ENCODE data around the gene ARHGAP15. TPM values are rescaled to one million over a fixed set of nuclear protein-coding genes. Genes with fewer than 3 reads are reported as not detected.

The ARHGAP15 gene
- total RNA-seq, 1 experiment from 2014 or later: not detected

DNA sequence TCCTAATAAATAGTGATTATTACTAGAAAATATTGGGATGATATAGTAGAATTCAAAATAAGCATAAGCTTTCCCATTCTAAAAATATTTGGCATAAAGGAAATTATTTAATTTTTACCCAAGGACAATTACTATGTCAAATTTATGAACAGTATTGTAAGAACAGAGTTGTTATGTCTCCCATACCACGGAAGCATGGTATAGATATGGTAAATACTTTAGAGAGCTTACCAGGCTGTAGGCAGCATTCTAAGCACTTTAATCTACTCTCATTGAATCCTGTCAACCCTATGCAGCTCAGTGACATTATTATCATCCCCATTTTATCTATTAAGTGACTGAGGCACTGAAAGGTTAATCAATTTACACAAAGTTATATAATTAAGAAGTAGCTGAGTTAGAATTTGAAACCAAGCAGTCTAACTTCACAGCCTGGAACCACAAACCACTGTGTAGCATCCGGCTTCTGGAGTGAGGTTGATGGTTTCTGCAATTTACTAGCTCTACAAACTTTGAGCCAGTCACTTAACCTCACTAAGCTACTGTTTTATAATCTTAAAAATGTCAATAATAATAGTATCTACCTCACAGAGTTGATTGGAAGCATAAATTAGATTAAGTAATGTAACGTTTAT lies 323.7 kb downstream of the ARHGAP15 start:
- no peak for DNase-seq (ENCODE audit: low spot score)

DNA sequence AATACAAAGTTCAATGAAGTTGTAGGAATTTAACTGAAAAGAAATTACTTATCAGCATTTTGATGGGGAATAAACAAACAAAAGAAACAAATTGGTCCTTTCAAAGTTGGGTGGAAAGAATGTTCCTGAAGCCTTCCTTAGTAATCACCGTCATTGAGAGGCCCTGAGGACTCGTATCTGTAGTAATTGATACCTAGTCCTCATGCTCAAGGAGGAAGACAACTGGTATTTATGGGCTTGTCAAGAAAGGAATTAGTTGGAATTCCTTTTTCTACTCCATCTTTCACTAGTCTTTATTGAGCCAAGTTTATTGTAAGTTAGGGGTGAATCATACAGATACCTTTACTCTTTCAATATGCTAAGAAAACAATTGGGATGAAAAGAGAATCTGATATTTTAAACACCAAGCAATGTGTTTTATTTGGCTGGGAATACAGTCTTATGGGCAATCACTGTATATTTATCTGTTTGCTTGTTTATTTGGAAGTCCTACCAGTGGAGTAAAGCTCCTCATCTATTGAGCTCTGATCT lies 324.8 kb downstream of the ARHGAP15 start:
- no peak for DNase-seq (ENCODE audit: low spot score)

DNA sequence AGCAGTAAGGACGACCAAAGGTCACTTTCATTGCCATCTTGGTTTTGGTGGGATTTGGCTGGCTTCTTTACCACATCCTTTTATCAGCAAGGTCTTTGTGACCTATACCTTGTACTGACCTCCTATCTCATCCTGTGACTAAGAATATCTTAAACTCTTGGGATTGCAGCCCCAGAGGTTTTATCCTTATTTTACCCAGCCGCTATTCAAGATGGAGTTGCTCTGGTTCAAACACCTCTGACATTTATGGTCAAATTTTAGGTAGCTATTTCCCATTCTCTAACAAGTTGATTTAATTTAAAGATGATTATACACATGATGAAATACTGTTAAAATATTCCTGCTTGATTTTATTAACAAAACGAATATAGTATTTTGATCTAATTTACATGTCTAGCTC lies 326.1 kb downstream of the ARHGAP15 start:
- DNase-seq (ENCODE audit: low spot score): no peak

DNA sequence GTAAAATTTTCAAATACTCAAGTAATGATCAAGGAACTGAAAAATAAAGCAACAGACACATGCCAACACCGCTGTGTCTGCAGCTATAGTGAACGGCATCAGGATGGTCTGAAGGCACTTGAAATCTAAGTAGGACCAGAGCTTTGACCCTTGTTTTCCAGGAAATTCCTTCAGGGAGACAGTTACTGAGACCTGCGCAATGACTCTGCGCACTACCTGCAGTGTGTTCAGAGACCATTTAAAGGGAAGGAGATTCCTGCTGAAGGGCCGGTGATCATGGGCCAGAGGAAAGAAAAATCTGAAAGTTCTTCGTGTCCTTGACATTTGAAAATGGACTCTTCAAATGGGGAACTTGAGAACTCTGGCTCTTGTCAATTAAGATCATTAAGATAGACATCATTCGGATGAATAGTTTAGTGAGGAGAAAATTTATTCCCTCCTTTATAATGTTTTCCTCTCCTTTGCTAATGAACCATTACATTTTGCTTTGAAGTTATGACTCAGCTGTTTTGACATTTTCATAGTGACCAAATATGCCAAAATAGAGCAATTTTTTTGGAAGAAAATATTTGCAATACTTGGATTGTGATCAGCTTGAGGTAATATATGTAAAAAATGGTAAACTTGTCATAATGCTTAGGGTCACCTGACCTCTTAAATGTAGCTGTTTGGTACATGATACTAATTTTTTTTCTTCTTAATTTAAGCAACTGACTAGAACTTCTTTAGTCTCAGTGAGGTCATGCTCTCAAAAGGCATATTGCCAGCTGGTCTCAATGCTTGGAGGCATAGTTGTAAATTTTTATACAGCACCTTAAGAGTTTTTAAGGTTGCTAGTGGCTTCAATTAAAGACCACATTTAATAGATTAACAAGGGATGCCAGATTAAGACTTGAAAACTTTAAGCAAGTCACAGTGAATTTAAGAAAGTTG lies 329.3 kb downstream of the ARHGAP15 start:
- DNase-seq (ENCODE audit: low spot score): peak; percentile 10

DNA sequence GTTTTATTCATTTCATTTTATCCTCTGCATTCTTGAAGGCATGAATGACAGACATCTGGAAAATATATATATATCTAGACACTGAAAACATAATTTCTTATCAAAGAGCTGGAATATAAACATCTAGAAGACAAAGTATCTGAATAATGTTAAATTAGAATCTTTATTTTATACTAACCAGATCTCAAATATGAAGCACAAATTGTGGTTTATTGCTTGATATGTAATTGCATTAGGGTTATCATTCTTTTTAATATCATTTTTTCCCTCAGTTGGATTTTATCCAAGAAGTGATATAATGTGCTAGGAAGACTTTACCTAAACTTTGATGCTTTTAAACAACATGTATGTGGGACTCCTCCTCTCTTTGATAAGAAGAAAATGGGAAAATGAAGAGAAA lies 331.2 kb downstream of the ARHGAP15 start:
- DNase-seq (ENCODE audit: low spot score): no peak

DNA sequence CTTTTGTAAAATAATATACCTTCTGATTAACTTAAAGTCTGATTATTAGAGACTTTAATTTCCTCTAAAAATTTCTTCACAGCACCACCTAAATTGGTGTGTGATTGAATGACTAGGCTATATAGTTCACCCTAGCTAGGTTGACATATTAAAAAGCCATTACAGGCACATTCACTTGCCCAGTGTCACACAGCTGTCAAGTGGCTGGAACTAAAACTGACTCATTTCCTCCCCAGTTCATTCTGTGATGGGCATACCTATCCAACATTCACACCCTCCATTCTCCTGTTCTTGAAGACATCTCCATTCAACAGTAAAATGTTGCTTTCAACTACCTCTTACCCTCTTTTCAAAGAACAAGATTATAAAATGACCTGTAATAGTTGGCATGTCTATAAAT lies 334.5 kb downstream of the ARHGAP15 start:
- DNase-seq (ENCODE audit: low spot score): peak; percentile 23

DNA sequence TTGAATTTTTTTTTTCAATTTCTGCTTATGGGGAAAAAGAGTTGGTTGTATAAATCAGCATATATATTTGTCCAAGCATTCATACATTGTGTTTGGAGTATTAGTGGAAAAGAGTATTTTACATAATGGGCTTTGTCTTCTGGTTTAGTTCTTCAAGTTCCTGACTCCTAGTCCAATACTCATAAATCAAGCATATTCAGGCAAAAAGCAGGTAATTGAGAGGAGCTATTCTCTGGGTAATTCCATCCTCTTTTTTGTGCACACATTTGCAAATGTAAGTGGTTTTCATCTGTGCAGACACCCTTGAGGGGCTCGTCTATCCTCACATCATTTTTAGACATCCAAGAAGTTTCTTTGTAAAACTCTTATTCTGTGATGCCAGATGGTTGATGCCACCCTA lies 337.2 kb downstream of the ARHGAP15 start:
- no peak for DNase-seq (ENCODE audit: low spot score)

DNA sequence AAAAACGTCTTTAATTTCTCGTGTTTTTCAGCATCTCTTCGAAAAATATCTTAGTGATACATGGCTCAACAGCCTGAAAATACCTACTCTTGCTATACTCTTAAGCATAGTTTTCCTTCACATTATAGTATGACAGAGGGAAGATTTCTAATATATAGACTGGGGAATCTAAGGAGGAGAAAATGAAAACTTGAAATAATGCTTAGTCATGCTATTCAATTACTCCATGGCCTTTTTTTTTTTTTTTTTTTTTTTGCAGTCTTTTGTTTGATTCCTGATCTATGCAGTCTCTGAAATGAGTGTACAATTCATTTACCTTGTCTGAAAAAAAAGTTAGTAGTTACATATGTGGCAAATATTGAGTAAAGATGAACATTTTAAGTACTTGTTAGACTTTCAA lies 337.8 kb downstream of the ARHGAP15 start:
- no peak for DNase-seq (ENCODE audit: low spot score)

DNA sequence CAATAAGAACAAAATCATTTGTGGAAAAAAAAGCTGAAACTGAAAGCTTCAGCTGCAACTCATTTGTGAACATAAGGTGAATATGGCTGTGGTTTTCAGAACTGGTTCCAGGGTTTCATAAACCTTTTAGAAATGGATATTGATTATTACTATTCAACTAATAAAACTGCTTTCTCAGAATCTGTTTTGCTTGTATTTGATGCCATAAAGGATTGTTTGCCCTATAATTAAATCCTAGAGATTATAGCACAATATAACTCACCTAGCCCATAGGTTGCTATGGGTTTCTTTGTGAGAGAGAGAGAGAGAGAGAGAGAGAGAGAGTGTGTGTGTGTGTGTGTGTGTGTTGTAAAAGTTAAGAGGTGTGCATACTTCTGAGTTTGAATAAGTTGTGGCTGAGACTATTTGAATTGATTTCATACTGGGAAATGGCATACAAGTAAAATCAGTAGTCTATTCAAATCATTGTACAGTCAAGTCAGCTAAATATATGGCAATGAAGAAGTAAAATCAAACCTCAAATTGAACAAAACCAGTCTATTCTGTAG lies 339.2 kb downstream of the ARHGAP15 start:
- no peak for DNase-seq (ENCODE audit: low spot score)

DNA sequence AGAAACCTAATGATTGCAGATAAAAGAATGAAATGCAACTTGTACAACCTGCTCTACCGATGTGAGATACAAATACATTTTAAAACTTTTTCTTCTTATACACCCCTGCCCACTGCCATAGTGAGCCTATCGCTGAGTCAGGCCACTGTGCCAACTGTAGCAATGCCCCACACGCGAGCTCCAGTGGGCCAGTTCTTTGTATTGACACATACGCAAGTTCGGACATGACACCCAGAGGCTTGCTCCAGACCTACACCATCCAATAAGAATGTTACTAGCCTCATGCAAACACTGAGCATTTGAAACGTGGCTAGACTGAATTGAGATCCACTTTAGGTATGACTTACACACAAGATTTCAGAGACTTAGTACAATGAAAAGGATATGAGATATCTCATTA lies 340.1 kb downstream of the ARHGAP15 start:
- DNase-seq (ENCODE audit: low spot score): no peak

DNA sequence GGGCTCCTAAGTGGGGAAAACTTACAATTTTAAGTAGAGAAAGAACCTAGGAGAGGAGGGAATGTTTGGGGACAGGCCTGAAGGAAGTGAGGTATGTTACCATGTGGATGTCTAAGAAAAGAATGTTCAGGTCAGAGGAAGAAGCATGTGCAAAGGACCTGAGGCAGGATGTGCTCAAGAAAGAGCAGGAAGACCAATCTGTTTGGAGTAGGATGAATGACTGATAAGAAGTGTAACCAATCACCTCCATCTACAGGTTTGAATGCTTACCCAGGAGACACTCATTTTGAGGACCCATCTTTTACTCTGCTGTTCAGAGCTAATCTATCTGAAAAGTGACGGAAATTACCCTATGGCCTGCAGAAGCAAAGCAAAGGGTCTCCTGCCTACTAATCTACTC lies 342.3 kb downstream of the ARHGAP15 start:
- no peak for DNase-seq (ENCODE audit: low spot score)

DNA sequence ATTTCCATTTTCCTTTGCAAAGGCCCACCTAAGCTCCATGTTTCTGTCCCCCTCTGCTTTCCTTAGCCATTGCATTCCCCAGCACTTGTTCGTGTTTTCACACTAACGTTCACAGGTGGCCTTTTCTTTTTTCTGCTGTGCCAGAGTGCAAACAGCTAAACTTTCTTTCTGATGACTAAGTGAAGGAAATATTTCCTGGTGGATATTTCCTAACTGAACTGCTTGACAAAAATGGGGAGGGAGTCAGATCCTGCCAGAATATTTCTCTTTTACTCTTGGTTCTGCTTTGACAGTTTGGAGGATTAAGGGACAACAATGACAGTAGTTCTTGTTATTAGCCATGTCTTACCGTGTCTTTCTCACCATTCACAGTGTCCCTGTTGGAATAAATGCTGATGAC lies 344.0 kb downstream of the ARHGAP15 start:
- peak; percentile 56 for DNase-seq (ENCODE audit: low spot score)

DNA sequence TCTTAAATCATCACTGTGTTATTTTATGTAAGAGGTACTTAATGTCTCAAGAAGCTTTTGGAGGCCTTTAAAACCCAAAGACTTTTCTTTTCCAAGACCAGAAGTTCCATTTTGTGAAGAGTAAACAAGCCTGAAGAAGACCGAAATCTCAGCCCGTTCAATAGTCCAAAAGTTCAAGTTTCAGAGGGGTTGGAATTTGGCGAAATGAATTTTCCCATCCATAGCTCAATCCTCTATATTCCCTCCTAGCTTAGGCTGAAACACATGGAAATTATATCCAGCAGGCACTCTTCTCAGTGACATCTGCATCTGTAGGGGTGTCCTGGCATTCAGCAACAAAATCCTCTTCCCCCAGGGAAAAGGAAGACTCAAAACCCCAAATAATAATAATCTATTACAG lies 344.6 kb downstream of the ARHGAP15 start:
- DNase-seq (ENCODE audit: low spot score): no peak

DNA sequence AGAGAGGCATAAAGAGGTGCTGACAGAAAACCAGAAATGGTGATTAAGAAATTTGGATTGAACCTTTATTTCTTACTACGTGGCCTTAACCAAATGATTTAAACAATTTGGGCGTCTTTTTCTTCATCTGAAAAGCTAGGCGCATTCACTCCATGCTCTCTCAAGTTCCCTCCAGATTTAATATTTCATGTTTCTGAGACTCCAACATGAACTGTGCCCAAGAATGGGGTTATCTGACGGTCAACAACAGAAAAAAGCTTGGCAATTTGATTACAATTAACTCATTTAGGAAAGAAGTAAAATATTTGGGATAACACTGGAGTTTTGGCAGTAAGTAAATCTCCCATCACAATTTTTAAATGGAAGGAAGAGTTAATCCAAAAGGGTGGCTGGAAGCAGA lies 345.4 kb downstream of the ARHGAP15 start:
- DNase-seq (ENCODE audit: low spot score): no peak

DNA sequence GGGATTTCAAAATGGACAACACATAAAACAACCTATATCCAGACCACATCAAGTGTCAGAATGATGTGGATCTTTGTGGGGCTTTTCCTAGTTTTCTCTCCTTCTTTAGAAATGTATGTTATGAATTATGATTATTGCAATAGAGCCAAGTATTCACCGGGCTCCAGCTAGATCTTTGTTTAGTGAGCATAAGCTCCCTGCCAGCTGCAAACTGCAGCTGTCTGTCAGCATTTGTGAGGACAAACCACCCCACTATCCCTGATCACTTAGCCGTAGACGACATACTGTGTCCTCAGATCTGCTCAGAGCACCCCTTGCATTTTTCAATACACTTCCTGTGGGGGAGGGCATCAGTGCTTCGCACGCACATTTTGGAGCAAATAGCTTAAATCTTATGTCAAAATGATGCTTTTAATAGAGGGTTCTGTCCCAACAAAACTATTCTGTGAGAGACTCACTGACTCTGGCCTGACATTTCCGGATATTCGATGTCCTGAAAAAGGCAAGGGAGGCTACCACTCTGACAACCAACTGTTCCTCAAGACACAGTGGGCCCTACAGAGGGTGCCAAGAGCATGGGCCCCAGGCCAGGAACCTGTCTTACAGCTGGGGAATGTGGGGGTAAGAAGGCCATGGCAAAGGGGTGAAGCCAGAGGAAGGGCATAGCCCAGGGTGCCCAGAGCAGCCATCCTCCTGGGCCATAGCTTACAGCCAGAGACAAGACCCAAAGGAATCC lies 346.0 kb downstream of the ARHGAP15 start:
- no peak for DNase-seq (ENCODE audit: low spot score)

DNA sequence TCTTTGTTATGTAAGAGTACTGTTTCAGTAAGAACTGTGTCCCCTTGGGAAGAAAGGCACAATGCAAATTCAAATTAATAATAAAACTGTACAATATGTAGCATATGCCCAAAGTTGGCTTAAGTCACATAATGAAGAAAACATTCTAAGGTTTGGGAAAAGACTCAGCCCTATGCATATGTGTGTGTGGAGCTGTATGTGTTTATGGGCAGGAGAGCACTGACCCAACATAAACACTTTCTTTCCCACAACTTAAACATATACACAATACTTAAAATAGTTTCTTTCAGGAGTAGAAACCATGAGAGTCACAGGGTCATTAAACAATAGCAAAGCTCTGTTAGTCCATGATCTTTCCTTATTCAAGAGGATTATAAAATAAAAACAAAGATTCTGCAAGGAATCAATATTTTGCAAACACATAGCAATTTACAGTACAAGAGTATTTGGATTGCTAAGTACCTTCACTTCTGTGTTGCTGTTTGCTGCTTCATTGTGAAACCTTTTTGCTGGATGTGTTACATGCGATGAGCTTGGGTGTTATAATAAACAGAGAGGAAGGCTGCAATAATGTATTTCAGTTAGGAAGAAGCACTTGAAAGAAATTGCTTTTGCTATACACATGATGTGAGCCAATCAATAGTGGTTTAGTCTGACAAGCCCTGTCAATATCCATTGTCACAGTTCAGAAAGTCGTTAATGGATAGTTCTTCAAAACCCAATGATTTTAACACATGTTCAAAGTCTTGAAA lies 347.3 kb downstream of the ARHGAP15 start:
- DNase-seq (ENCODE audit: low spot score): no peak

DNA sequence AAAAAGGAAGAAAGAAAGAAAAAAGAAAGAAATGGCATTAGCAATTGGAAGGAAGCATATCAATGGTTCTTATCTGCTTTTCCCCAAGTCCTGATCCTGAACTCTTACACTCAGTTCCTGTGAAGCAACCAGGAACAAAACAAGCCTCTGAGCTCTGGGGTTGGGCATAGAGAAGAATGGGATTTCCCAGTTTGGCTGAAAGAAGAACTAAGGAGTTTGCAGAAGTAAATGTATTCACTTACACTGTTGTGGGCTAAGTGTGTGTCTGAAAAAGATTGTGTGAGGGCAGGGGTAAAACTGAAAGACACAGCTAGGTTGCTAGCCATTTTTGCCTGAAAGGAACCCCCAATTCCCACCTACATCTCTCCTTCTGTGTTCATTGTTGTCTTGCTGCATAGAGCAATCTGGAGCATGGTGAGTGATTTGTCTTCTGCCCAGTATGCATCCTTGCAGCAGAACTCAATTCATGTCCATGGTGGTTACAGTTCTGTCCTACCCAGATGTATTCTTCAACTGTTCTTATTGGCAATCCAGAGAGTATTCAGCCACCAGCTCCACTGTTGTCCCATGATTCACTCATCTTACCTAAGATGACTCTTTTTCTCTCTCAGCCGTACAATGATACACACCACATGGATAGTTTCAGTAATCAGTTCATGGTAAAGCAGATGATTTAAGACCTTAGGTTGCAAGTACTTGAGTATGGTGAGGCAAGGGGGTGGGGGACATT lies 348.7 kb downstream of the ARHGAP15 start:
- DNase-seq (ENCODE audit: low spot score): no peak

DNA sequence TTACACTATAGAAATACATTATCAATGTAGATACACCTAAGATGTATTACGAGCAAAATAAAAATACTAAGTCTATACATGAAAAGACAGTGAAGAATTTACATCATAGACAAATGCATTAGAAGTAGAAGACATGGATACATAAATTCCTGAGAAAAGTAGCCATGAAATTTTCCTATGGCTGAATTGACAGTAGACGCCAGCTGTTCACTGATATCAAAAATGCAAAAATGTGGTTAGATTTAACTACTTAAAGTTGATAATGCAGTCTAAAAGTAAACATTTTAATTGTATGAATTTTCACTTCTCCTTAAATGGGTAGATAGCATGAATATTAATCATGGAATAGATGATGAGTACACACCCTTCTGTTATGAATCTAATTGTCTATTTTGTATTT lies 350.9 kb downstream of the ARHGAP15 start:
- no peak for DNase-seq (ENCODE audit: low spot score)

DNA sequence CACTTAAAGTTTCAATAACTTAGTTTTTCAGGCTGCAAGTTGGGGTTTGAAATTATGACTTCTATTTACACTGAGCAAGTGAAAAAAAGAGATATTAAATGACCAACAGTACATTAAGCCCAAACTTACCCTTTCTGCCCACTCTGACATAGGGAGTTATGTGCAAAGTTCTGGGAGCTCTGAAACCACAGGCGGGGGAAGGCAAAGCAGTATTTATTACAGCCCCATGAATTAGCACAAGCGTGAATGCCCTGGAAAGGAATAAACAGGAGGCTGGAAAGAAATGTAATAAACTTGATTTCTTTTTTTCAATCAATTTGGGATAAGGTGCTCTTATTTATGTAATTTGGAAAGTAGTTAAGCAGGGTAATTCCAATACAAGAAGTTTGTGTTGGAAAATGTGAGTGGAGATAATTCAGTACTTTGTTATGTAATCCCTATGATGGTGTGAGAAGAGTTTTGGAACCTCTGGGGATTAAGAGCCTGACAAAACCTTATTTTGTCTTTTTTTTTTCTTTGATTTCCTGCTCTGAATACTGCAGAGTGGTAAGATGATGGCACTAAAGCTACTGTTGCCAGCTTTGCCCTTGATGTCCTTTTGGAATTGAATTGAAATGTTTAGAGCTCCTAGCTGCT lies 351.5 kb downstream of the ARHGAP15 start:
- DNase-seq (ENCODE audit: low spot score): no peak

DNA sequence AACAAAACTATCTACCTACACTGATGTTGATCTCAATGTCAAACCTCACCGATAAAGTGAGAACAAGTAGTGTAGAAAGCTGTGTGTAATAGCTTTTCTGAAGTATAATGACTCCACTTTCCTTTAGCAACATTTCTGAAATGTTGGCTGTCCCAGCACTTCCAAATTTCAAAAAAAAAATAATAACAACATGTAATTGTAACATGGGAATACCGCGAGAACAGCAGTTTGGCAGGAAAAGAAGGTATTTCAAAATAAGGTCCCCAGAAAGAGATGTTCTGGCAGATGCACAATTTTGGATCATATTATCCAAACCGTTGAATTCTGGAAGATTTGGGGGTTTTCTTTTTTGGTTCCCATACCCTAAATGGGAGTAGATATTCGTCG lies 352.0 kb downstream of the ARHGAP15 start:
- no peak for DNase-seq (ENCODE audit: low spot score)
